HepG2 (cell line): ENCODE data around the gene SELENOV. TPM values are rescaled to one million over a fixed set of nuclear protein-coding genes. Genes with fewer than 3 reads are reported as not detected.

Experiments
- ATRX ChIP-seq: sonication (generic); formaldehyde crosslinking; IDR thresholded peaks from 2 replicates; pipeline ENCODE4 v1.4.0; 2020; ENCODE audit warnings: missing genetic modification reagents, borderline replicate concordance
- FOSL2 ChIP-seq: sonication (generic); formaldehyde crosslinking; IDR thresholded peaks from 2 replicates; pipeline ENCODE4 v1.4.0; 2020; ENCODE audit warnings: missing genetic modification reagents
- SNAI1 ChIP-seq: sonication (generic); formaldehyde crosslinking; IDR thresholded peaks from 2 replicates; pipeline ENCODE4 v1.5.0; 2020; ENCODE audit warnings: mild to moderate bottlenecking, missing genetic modification reagents, borderline replicate concordance
- SRY ChIP-seq: sonication (generic); formaldehyde crosslinking; IDR thresholded peaks from 2 replicates; pipeline ENCODE4 v1.8.0; 2022; ENCODE audit warnings: mild to moderate bottlenecking, missing genetic modification reagents
- TBX3 ChIP-seq: fragments of 450-650 bp; IDR thresholded peaks from 2 replicates; pipeline ENCODE4 v1.6.1; 2017; ENCODE audit warnings: antibody characterized with exemption, mild to moderate bottlenecking, inconsistent platforms, borderline replicate concordance
- TEAD2 ChIP-seq: sonication (generic); formaldehyde crosslinking; IDR thresholded peaks from 2 replicates; pipeline ENCODE4 v1.9.0; 2021; ENCODE audit warnings: missing genetic modification reagents
- ZNF33A ChIP-seq: sonication (generic); formaldehyde crosslinking; IDR thresholded peaks from 2 replicates; pipeline ENCODE4 v1.5.1; 2020; ENCODE audit warnings: missing genetic modification reagents, mild to moderate bottlenecking, moderate library complexity, borderline replicate concordance
- ZNF34 ChIP-seq: sonication (generic); formaldehyde crosslinking; IDR thresholded peaks from 2 replicates; pipeline ENCODE4 v1.4.0; 2020; ENCODE audit warnings: mild to moderate bottlenecking, missing genetic modification reagents, borderline replicate concordance
- polyA plus RNA-seq, 8 experiments: library from polyadenylated mRNA; depleted of rRNA in 3 of 8; stranded (reverse) in 7 of 8; unstranded in 1 of 8; fragments of >200 nt; fragmentation: Illumina TruSeq in 4 of 8; extraction: Trizol in 4 of 8; gene quantifications; 2 replicates each; pipeline versions ENCODE4 v1.2.1 to v1.2.3, GENCODE V29; 2011 to 2016; ENCODE audit warnings: low read depth in 4 of 8, missing spikeins in 1 of 8, mixed read lengths in 1 of 8; ENCODE audit not compliant: insufficient read depth in 1 of 8
- total RNA-seq, 5 experiments: library from RNA; depleted of rRNA; stranded (reverse); fragments of >200 nt; fragmentation: Illumina TruSeq; extraction: Trizol; gene quantifications; 2 replicates each; pipeline ENCODE4 v1.2.3, GENCODE V29; 2016; ENCODE audit warnings: low read depth in 1 of 5
- TF ChIP-seq, protein P1 (sequence below): fragments of 450-650 bp; IDR thresholded peaks from 2 replicates; pipeline ENCODE4 v1.6.1; 2017; ENCODE audit warnings: mild to moderate bottlenecking
- TF ChIP-seq, protein P2 (sequence below): sonication (generic); formaldehyde crosslinking; IDR thresholded peaks from 2 replicates; pipeline ENCODE4 v1.4.0; 2020; ENCODE audit warnings: missing genetic modification reagents, mild to moderate bottlenecking, borderline replicate concordance
- TF ChIP-seq, protein P3 (sequence below), 2 experiments: sonication (generic) in 1 of 2; formaldehyde crosslinking in 1 of 2; IDR thresholded peaks; 2 replicates each; pipeline versions ENCODE4 v1.4.0 to v1.6.1; 2016 to 2020; ENCODE audit warnings: borderline replicate concordance in 1 of 2, low read depth in 1 of 2, mild to moderate bottlenecking in 1 of 2, missing genetic modification reagents in 1 of 2
- TF ChIP-seq, protein P4 (sequence below): sonication (generic); formaldehyde crosslinking; IDR thresholded peaks from 2 replicates; pipeline ENCODE4 v1.8.1; 2022; ENCODE audit warnings: mild to moderate bottlenecking, missing genetic modification reagents

The SELENOV gene
- total and polyA plus RNA-seq, 2 of the 13 experiments (the other 11 are each of a cell fraction or from before 2014, with no cell fraction given): not detected

DNA sequence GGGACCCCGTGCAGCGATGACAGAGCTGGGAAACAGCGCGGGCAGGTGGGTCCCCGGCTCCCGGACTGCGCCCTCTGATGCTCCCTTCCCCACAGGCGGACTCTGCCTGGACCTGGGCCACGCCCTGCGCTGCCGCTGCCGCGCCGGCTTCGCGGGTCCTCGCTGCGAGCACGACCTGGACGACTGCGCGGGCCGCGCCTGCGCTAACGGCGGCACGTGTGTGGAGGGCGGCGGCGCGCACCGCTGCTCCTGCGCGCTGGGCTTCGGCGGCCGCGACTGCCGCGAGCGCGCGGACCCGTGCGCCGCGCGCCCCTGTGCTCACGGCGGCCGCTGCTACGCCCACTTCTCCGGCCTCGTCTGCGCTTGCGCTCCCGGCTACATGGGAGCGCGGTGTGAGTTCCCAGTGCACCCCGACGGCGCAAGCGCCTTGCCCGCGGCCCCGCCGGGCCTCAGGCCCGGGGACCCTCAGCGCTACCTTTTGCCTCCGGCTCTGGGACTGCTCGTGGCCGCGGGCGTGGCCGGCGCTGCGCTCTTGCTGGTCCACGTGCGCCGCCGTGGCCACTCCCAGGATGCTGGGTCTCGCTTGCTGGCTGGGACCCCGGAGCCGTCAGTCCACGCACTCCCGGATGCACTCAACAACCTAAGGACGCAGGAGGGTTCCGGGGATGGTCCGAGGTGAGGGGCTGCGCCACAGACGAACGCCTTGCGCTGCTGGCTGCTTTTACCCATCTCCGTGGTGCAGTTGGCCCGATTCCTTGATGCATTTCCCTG, 7.8 kb upstream of the SELENOV start (continued):
- TF ChIP-seq ZNF34 (CRISPR knock-in tag): no peak
- peak; percentile 91; the same call in 1 of the 2 replicates for TF ChIP-seq TEAD2 (CRISPR knock-in tag)
- TF ChIP-seq, protein P1, sequence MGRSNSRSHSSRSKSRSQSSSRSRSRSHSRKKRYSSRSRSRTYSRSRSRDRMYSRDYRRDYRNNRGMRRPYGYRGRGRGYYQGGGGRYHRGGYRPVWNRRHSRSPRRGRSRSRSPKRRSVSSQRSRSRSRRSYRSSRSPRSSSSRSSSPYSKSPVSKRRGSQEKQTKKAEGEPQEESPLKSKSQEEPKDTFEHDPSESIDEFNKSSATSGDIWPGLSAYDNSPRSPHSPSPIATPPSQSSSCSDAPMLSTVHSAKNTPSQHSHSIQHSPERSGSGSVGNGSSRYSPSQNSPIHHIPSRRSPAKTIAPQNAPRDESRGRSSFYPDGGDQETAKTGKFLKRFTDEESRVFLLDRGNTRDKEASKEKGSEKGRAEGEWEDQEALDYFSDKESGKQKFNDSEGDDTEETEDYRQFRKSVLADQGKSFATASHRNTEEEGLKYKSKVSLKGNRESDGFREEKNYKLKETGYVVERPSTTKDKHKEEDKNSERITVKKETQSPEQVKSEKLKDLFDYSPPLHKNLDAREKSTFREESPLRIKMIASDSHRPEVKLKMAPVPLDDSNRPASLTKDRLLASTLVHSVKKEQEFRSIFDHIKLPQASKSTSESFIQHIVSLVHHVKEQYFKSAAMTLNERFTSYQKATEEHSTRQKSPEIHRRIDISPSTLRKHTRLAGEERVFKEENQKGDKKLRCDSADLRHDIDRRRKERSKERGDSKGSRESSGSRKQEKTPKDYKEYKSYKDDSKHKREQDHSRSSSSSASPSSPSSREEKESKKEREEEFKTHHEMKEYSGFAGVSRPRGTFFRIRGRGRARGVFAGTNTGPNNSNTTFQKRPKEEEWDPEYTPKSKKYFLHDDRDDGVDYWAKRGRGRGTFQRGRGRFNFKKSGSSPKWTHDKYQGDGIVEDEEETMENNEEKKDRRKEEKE: no peak
- no peak for TF ChIP-seq SNAI1 (CRISPR knock-in tag)
- no peak for TF ChIP-seq FOSL2 (CRISPR knock-in tag)
- TF ChIP-seq, protein P2, sequence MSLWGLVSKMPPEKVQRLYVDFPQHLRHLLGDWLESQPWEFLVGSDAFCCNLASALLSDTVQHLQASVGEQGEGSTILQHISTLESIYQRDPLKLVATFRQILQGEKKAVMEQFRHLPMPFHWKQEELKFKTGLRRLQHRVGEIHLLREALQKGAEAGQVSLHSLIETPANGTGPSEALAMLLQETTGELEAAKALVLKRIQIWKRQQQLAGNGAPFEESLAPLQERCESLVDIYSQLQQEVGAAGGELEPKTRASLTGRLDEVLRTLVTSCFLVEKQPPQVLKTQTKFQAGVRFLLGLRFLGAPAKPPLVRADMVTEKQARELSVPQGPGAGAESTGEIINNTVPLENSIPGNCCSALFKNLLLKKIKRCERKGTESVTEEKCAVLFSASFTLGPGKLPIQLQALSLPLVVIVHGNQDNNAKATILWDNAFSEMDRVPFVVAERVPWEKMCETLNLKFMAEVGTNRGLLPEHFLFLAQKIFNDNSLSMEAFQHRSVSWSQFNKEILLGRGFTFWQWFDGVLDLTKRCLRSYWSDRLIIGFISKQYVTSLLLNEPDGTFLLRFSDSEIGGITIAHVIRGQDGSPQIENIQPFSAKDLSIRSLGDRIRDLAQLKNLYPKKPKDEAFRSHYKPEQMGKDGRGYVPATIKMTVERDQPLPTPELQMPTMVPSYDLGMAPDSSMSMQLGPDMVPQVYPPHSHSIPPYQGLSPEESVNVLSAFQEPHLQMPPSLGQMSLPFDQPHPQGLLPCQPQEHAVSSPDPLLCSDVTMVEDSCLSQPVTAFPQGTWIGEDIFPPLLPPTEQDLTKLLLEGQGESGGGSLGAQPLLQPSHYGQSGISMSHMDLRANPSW: no peak
- TF ChIP-seq, protein P3, sequence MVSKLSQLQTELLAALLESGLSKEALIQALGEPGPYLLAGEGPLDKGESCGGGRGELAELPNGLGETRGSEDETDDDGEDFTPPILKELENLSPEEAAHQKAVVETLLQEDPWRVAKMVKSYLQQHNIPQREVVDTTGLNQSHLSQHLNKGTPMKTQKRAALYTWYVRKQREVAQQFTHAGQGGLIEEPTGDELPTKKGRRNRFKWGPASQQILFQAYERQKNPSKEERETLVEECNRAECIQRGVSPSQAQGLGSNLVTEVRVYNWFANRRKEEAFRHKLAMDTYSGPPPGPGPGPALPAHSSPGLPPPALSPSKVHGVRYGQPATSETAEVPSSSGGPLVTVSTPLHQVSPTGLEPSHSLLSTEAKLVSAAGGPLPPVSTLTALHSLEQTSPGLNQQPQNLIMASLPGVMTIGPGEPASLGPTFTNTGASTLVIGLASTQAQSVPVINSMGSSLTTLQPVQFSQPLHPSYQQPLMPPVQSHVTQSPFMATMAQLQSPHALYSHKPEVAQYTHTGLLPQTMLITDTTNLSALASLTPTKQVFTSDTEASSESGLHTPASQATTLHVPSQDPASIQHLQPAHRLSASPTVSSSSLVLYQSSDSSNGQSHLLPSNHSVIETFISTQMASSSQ (IDR thresholded peaks at IDR 0.05; ENCODE audit: low read depth): no peak
- TF ChIP-seq, protein P3 (CRISPR knock-in tag; IDR thresholded peaks at IDR 0.05; ENCODE audit: borderline replicate concordance): peak; percentile 67; the same call in 1 of the 2 replicates
- TF ChIP-seq, protein P4, sequence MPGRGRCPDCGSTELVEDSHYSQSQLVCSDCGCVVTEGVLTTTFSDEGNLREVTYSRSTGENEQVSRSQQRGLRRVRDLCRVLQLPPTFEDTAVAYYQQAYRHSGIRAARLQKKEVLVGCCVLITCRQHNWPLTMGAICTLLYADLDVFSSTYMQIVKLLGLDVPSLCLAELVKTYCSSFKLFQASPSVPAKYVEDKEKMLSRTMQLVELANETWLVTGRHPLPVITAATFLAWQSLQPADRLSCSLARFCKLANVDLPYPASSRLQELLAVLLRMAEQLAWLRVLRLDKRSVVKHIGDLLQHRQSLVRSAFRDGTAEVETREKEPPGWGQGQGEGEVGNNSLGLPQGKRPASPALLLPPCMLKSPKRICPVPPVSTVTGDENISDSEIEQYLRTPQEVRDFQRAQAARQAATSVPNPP (CRISPR knock-in tag): peak; percentile 91
- peak; percentile 97 for TF ChIP-seq SRY
- no peak for TF ChIP-seq TBX3
- TF ChIP-seq ZNF33A: no peak
- no peak for TF ChIP-seq ATRX (CRISPR knock-in tag)
